ENCODE results near the gene MBIP.

DNA sequence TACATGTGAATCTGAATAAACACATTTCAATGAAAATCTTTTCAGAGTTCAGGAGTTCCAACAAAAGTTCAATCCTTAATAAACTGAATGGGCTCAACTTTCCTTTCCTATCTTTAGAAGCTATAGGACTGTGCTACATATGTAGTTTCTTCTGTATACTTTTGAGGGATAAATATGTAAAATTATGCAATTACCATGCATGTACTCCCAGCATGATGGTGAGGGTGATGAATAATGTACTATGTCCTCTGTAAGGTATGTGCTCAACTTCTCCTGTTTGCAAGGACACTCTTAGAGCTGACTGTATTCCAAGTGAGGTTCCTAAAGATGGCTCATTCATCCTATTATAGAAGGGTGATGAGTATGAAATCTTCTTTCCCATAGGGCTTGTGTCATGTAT lies 15.5 kb downstream of the MBIP start:
- TF ChIP-seq EZH2 (IDR thresholded peaks at IDR 0.05; ENCODE audit: low read length, missing control alignments), result no peak
- TF ChIP-seq, protein P1, sequence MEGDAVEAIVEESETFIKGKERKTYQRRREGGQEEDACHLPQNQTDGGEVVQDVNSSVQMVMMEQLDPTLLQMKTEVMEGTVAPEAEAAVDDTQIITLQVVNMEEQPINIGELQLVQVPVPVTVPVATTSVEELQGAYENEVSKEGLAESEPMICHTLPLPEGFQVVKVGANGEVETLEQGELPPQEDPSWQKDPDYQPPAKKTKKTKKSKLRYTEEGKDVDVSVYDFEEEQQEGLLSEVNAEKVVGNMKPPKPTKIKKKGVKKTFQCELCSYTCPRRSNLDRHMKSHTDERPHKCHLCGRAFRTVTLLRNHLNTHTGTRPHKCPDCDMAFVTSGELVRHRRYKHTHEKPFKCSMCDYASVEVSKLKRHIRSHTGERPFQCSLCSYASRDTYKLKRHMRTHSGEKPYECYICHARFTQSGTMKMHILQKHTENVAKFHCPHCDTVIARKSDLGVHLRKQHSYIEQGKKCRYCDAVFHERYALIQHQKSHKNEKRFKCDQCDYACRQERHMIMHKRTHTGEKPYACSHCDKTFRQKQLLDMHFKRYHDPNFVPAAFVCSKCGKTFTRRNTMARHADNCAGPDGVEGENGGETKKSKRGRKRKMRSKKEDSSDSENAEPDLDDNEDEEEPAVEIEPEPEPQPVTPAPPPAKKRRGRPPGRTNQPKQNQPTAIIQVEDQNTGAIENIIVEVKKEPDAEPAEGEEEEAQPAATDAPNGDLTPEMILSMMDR (conservative IDR thresholded peaks at IDR 0.05 in 1 of 2, IDR thresholded peaks at IDR 0.05 in 1 of 2; ENCODE audit: low read depth in 1 of 2, low read length in 2 of 2), result no peak
